ENCODE measurements around the gene BRPF3.

Gene BRPF3

DNA sequence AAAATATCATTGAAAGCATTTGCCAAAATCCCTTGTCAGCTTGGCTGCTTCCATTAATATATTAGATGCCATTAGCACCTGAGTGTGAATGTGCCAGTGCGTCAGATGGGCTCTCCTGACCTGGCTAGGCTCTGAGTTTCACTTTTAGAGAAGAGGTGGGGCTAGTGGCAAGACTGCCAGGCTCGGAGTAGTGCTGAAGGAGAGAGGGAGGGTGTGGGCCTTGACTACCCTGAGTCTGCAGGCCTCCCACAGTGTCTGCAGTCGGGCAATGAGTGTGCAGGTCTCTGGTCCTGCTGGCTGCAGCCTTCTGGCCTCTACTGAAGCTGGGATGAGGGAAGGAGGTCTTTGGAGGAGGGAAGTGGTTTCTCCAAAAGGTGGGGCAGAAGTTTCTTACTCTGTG lies 38.8 kb downstream of the BRPF3 start:
- no peak for DNase-seq

GRCh38 chr6:36235862-36236261 lies 39.3 kb downstream of the BRPF3 start:
- DNase-seq, result no peak

GRCh38 chr6:36239774-36240173 lies 43.2 kb downstream of the BRPF3 start:
- DNase-seq, result no peak

- no peak for DNase-seq
These were observed 45.2 kb downstream of the BRPF3 start for GRCh38 chr6:36241728-36242127.

- DNase-seq, result no peak
These were observed 45.6 kb downstream of the BRPF3 start for GRCh38 chr6:36242161-36242560.

DNA sequence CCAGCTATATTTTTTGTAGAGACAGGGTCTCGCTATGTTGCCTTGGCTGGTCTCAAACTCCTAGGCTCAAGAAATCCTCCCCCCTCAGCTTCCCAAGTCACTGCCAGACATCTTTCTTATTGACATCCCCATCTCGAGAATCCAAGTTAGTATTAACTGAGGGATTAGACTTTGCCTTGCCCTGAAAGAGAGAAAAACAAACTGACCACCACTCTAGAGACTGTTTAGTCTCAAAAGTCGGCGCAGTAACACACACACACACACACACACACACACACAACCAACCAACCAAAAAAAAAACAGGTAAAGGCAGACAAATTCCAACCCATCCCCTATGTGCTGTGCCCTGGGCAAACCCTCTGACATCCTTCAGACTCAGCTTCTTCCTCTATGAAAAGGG lies 46.1 kb downstream of the BRPF3 start:
- DNase-seq, result no peak

GRCh38 chr6:36243562-36244212 lies 47.1 kb downstream of the BRPF3 start:
- DNase-seq, result no peak

DNA sequence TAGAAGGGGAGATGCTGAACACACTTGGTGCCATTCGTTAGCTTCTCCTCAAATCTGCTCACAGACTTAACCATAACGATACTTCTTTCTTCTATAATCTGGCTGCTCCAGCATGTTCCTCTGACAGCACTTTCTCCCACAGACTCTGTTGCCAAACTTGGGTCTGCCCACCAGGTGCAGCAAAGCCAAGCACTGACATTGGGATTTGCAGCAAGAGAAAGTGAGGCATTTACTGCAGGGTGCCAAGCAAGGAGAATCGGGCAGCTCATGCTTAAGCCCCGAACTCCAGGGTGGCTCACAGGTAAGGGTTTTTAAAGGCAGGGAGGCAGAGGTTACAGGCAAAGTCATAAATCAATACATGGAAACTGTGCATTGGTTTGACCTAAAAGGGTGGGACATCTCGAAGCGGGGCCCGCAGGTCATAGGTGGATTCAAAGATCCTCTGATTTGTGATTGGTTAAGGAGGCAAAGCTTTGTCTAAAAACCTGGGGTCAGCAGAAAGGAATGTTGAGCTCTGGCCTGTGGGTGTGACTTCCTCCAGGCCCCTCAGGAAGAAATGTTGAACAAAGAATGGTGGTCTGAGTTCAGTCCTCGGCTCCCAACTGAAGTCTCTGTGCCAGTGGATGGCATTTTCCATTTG lies 48.2 kb downstream of the BRPF3 start:
- DNase-seq, result no peak

GRCh38 chr6:36245572-36246061 lies 49.1 kb downstream of the BRPF3 start:
- DNase-seq, result no peak

- DNase-seq, result peak; percentile 39
These were observed 50.1 kb downstream of the BRPF3 start for GRCh38 chr6:36246506-36247268.

GRCh38 chr6:36247693-36248092 lies 51.1 kb downstream of the BRPF3 start:
- no peak for DNase-seq

- no peak for DNase-seq
These were observed 52.4 kb downstream of the BRPF3 start for GRCh38 chr6:36248980-36249379.

GRCh38 chr6:36249536-36249935 lies 53.0 kb downstream of the BRPF3 start:
- DNase-seq, result no peak

- DNase-seq, result no peak
These were observed 55.5 kb downstream of the BRPF3 start for GRCh38 chr6:36252005-36252404.

DNA sequence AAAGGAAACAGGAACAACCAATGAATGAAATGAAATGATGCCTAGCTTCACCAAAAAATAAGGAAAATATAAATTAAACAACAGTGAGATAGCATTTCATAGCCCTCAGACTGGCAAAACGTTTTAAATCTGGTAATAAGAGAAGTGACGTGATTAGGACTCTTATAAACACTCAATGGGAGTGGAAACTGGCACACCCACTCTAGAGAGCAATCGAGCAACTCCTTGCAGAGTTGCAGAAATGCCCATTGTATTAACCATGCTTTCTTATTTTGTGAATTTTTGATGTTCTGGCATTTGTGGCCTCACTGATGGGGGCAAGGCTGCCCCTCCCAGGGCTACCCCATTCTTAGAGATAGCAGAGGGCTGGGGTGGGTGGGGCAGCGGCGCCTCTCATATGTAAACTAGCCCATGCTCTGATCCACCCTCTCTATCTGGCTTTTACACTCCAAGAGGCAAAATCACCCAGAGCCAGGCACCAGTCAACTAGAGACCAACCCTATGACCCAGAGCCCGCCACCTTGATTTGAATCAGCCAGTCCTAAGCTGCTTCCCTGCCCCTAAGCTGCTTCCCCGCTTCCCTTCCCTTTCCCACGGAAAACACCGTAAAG lies 67.0 kb downstream of the BRPF3 start:
- DNase-seq, result no peak

GRCh38 chr6:36265744-36266143 lies 69.2 kb downstream of the BRPF3 start:
- no peak for DNase-seq

GRCh38 chr6:36266913-36267644 lies 70.5 kb downstream of the BRPF3 start:
- DNase-seq, result no peak

GRCh38 chr6:36267731-36268477 lies 71.4 kb downstream of the BRPF3 start:
- no peak for DNase-seq

- no peak for DNase-seq
These were observed 72.1 kb downstream of the BRPF3 start for GRCh38 chr6:36268478-36269275.

- DNase-seq, result no peak
These were observed 73.5 kb downstream of the BRPF3 start, which contains the start of gene PNPLA1 for GRCh38 chr6:36269834-36270705. PNPLA1 (plus strand) TSS chr6:36270060; CDS start chr6:36270460, 400 bp downstream.

All from activated effector memory CD4-positive, alpha-beta T cell treated with anti-CD3 and anti-CD28 coated beads, Interleukin-2, amount 50 U/mL, for 16 hours (primary cell).